ENCODE data around the gene CLEC16A. TPM values are rescaled to one million over a fixed set of nuclear protein-coding genes. Genes with fewer than 3 reads are reported as not detected.
"Not testable (repeated sequence)": the region's sequence is repeated elsewhere in the genome, so short reads cannot be mapped to it uniquely, and the experiment has no call there.

CLEC16A gene
- total RNA-seq, 1 experiment from 2014 or later, result 7.2 TPM

DNA sequence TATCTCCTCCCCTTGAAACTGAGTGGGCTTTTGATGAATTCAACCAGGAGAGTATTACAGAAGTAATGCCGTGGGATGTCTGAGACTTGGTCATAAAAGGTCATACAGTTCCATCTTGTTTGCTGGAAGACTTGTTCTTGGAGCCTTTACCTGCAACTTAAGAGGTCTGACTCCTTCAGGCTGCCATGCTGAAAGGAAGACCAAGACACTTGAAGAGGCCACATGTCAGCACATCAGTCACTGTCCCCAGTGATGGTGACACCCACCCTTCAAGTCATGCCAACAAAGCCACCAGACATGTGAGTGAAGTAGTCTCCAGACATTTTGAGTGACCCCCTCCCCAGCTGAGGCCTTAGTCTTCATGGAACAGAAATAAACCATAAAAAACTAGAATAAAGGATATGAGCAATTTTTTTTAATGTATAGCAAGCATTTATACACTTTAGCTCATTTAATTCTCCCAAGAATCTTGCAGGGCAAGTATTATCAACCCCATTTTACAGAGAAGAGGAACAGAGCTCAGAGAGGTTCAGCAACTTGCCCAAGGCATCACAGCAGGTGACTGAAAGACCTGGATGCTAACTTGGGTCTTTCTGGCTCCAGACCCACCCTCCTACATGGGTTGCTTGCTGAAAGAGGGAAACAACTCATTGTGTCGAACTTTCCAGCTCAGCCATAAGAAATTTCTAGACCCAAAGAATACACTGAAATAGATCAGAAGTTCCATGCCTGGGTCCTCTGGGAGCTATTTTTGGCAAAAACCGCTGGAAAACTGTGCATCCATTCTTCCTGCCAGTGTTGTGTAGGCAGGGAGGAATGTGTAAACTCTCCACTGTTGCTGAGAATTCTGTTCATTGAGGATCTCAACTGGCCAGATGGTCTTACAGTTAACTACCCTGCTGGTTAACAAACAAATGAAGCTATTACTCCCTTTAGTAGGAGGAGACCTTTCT, 273.6 kb downstream of the CLEC16A start:
- no peak for DNase-seq (ENCODE audit: low read depth)

DNA sequence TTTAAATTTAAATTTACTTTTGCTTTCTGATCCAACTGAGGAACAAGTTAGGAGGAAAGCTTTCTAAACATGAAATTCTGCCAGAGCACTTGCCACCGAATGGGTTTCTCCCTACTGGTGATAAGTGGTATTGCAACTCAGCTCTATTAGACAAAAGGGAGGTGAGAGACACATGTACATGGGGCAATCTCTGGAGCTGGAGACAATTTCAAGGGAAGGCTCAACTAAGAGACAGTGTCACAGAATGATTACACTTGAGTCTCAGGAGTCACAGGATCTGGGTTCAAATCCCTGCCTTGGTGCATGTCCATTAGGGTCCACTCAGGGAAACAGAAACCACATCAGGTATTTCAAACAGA, 274.2 kb downstream of the CLEC16A start:
- DNase-seq (ENCODE audit: low read depth), result no peak

DNA sequence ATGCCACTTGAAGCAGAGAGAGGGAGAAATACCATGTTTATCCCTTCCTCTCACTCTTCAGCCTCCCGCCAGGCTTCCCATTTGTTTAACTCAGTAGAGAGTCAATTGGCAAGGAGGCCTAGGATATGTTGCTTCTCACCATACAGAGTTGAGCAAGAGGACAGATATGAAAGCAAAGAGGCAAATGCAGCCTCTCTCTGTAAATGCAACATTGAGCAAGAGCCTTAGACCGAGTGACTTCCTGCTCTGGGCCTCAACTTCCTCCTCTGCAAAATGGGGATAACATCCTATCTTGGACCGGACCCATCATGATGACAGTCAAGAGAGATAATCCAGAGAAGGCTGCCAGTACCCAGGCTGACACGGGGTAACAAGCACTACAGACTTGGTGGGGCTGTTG, 274.8 kb downstream of the CLEC16A start:
- DNase-seq (ENCODE audit: low read depth), result no peak

DNA sequence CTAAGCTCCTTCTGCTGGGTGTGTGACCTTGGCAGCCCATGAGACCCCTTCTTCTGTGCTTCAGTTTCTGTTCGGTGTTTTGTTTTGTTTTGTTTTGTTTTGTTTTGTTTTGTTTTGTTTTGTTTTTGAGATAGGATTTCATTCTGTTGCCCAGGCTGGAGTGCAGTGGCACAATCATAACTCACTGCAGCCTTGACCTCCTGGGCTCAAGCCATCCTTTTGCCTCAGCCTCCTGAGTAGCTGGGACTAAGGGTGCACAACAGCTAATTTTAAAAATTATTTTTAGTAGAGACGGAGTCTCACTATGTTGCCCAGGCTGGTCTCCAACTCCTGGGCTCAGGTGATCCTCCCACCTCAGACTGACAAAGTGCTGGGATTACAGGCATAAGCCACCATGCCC, 276.1 kb downstream of the CLEC16A start:
- not testable (repeated sequence) for DNase-seq (ENCODE audit: low read depth)

DNA sequence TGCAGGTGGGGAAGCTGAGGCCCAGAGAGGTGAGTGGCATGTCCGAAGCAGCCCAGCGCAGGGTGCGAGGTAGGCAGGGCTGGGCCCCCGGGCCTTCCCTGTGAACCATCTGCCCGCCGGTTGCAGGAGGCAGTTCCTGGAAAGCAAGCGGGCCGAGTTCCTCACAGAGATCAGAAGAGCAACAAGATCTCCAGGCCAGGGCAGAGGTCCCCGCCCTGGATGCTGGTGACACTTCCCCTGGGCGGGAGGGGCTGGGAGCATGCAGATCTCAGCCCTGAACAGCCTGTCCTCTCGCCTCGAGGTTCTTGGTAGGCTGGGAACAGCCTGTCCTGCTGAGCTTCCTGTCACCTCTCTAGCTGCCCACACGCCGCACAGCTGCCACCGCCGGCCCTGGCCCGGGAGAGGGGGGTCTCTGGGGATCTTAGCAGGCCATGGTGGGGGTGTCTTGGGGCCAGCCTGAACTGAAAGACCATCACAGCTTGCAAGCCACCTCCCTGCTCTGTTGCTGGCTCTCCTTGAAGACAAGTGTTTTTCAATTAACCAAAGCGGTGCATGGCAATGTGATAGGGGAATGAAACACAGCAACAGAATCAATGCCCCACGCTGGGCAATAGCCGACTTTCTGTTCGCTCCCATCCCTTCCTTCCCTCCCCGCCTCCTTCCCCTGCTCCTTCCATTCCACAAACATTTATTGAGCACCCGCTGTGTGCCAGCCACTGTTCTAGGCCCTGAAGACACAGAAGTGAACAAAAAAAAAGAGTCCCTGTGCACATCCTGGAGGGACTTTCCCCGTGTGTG, 279.9 kb downstream of the CLEC16A start:
- no peak for DNase-seq (ENCODE audit: low read depth)

DNA sequence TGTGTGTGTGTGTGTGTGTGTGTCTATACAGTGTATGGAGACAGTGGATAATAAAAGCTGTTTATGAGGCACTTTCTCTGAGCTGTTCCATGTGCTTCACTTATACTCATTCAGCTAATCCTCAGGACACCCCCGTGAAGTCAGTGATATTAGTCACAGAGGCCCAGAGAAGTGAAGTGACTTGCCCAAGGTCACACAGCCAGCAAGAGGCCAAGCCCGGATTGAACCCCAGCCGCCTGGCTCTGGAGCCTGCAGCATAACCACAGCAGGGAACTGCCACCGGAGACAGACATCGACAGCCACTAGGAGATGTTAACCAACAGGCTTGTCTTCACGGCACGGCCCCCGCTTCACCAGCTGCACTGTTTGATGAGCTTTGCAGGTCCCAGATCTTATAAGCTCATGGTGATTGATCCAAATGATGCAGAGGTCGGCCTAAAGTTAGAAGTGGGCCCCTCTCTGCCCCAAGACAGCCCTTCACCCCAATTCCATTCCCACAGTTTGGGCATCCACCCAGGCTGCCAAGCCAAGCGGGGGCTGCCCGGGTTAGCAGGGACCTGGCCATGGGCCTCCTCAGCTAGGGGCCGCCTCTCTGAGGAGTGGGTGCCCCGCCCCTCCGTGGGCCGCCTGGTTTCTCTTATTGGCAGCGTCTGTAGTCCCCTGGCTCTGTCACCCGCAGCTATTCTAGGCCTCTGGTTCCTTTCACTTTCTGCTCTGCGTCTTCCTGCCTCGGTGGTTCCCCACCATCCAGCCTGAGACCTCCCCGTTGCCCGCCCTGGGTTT, 280.7 kb downstream of the CLEC16A start:
- no peak for DNase-seq (ENCODE audit: low read depth)

DNA sequence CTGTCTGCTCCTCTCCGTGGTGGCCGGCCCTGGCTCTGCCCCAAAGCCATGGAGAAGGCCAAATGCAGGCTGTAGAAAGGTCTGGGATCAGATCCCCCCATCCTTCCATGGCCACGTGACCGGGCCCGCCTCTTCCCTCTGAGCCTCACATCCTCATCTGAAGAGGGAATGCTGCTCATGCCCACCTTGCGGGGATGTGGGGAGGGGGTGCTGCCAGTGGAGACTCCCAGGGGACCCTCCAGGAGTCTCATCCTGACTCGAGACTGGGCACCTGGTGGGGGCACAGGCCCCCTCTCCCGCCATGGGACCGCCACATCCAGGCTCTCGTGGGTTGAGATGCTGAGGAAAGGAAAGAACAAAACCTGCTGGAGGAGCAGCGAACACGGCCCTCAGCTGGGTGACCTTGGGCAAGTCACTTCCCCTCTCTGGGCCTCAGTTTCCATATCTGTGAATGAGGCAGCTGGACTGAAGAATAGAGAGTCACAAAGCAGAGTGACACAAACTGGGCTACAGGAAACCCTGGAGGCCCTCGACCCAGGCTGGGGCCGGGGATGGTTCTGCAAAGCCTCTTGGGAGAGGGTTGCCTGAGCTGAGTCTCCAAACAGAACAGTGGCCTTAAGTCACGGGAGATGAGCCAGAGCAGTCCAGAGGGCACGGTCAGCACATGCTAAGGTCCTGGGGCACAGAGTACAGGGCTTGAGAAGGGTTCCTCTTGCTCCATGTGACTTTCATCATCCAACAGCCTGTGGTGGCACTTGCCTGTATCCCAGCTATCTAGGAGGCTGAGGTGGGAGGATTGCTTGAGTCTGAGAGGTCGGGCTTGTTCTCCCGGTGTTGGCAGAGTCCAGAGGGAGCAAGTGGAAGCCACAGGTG, 281.5 kb downstream of the CLEC16A start:
- no peak for DNase-seq (ENCODE audit: low read depth)

DNA sequence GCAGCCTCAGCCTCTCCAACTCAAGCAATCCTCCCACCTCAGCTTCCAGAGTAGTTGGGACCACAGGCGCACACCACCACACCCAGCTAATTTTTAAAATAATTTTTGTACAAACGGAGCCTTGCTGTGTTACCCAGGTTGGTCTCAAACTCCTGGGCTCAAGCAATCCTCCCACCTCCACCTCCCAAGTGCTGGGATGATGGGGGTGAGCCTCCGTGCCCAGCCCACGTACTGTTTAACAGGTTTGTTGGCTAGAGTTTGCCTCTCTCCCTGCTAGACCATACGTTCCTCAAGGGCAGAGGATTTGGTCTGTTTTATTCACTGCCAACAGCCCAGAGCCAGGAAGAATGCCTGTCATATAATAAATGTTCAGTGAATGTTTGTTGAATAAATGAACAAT, 285.1 kb downstream of the CLEC16A start:
- DNase-seq (ENCODE audit: low read depth), result no peak

DNA sequence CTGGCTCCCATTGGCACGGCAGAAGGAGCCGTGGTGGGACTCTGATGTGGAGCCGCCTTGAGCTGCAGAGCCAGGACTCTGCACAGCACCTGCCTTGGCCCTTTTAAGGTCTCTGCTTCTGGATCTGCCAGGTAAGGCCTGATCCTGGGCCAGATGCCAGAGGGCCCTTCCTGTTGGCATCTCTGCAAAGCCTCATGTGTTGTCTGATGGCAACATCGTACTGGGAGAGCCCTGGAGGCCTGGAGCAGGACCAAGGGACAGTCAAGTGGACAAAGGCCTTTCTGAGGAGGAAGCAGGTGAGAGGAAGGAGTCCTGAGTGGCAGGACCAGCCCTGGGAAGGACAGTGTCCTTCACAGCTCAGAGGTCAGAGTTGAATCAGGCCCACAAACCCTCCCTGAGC, 285.5 kb downstream of the CLEC16A start:
- DNase-seq (ENCODE audit: low read depth), result no peak

DNA sequence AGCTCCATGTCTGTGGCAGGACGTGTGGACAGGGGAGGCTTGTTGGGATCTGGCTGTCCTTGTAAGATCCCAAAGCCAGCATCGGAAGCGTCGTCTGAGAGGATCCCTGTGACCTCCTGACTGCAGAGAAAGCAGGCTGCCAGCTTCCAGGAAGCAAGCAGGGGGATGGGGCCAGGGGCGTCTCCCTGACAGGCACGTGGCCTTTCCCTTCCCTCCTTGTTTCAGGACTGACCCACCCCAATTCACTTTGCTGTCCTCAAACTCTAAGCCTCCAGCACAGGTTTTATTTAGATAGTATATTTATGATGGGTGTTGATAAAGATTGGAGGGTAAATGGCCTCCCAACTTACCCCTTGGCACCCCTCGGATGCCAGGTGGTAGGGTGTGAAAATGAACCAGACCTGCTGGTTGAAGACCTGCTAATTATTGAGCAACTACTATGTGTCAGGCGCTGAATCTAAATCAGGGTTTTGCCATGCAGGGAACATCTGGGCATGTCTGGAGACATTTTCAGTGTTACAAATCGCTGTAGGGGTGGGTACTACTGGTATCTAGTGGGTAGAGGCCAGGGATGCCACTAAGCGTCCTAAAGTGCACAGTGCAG, 287.1 kb downstream of the CLEC16A start:
- no peak for DNase-seq (ENCODE audit: low read depth)

Other genes starting within 250 kb of the CLEC16A start
- not detected in 2 replicates for gene TEKT5, start 249.6 kb upstream of the CLEC16A start, total RNA-seq (2014; rRNA removed; shearing (Covaris generic))
- gene NUBP1, start 200.7 kb upstream of the CLEC16A start, total RNA-seq (2014; rRNA removed; shearing (Covaris generic)), result 32.2 and 46.9 TPM in 2 replicates
- not detected in 2 replicates for gene TVP23A, start 125.8 kb upstream of the CLEC16A start, total RNA-seq (2014; rRNA removed; shearing (Covaris generic))
- not detected in 2 replicates for gene CIITA, start 67.4 kb upstream of the CLEC16A start, total RNA-seq (2014; rRNA removed; shearing (Covaris generic))
- 38.4 and 45.4 TPM in 2 replicates for gene DEXI, start 2.1 kb upstream of the CLEC16A start, total RNA-seq (2014; rRNA removed; shearing (Covaris generic))